ENCODE data around the gene COL4A1. TPM values are rescaled to one million over a fixed set of nuclear protein-coding genes. Genes with fewer than 3 reads are reported as not detected.

COL4A1 gene
- total and polyA plus RNA-seq, 4 donors: 162 to 377 (median 214) TPM

- Histone ChIP-seq H3K4me1 (ENCODE audit: control insufficient read depth, insufficient read depth, low read length) (peaks cover 18% of the 10 kb centered on the region), H3K36me3 (ENCODE audit: control insufficient read depth, insufficient read depth, low read length) (no peaks in the 10 kb centered on the region), H3K27me3 (ENCODE audit: control insufficient read depth, insufficient read depth, low read length) (peaks cover 2% of the 10 kb centered on the region), H3K9me3 (ENCODE audit: control insufficient read depth, insufficient read depth, low read length) (no peaks in the 10 kb centered on the region), H3K4me3 (ENCODE audit: low read depth, low read length) (no peak overlapping the region), H3K27ac (ENCODE audit: low read depth, low read length) (no peak overlapping the region)
- 100% methylated on average over 2 of the region's 12 CpGs for WGBS (ENCODE audit: insufficient coverage)
- no peak for DNase-seq (ENCODE audit: low read depth in 4 of 6, low spot score in 6 of 6)
Measured at GRCh38 chr13:110297766-110298504, 9.0 kb downstream of the COL4A1 start.

GRCh38 chr13:110297011-110297410, 9.9 kb downstream of the COL4A1 start:
- no peak overlapping the region for H3K27ac ChIP-seq (ENCODE audit: low read depth, low read length)
- WGBS (ENCODE audit: insufficient coverage): 69% methylated on average over 2 of the region's 6 CpGs

DNA sequence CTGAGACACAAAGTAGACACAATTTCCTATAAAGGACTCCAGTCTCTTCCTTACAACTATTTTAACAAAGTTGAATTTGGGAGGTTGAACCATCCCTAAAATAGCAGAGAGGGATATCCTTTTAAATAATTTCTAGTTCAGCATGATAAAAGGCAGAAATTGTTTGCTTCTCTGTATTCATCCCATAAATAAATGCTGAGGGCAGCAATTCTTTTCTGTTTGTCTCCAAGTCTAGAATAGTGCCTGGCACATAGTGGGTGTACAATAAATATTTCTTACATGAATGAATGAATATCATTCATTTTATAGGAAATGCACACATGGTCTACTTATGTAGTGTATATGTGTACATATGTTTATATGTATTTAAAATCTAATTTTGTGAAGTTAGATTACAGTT, 12.3 kb downstream of the COL4A1 start:
- H3K36me3 ChIP-seq (ENCODE audit: control insufficient read depth, insufficient read depth, low read length): no peaks in the 10 kb centered on the region
- no peak for DNase-seq (ENCODE audit: low read depth in 4 of 6, low spot score in 6 of 6)
- peaks cover 2% of the 10 kb centered on the region for H3K27me3 ChIP-seq (ENCODE audit: control insufficient read depth, insufficient read depth, low read length)
- H3K9me3 ChIP-seq (ENCODE audit: control insufficient read depth, insufficient read depth, low read length): no peaks in the 10 kb centered on the region
- no peak overlapping the region for H3K4me3 ChIP-seq (ENCODE audit: low read depth, low read length)
- peaks cover 12% of the 10 kb centered on the region for H3K4me1 ChIP-seq (ENCODE audit: control insufficient read depth, insufficient read depth, low read length)
- H3K27ac ChIP-seq (ENCODE audit: low read depth, low read length): no peak overlapping the region

More at GRCh38 chr13:110297011-110297410, 9.9 kb downstream of the COL4A1 start:
- DNase-seq (ENCODE audit: low read depth in 4 of 6, low spot score in 6 of 6): no peak
- no peaks in the 10 kb centered on the region for H3K36me3 ChIP-seq (ENCODE audit: control insufficient read depth, insufficient read depth, low read length)
- H3K4me3 ChIP-seq (ENCODE audit: low read depth, low read length): no peak overlapping the region
- H3K9me3 ChIP-seq (ENCODE audit: control insufficient read depth, insufficient read depth, low read length): no peaks in the 10 kb centered on the region
- H3K4me1 ChIP-seq (ENCODE audit: control insufficient read depth, insufficient read depth, low read length): peaks cover 17% of the 10 kb centered on the region
- peaks cover 2% of the 10 kb centered on the region for H3K27me3 ChIP-seq (ENCODE audit: control insufficient read depth, insufficient read depth, low read length)

GRCh38 chr13:110294146-110294545, 12.8 kb downstream of the COL4A1 start:
- Histone ChIP-seq H3K36me3 (ENCODE audit: control insufficient read depth, insufficient read depth, low read length) (no peaks in the 10 kb centered on the region), H3K9me3 (ENCODE audit: control insufficient read depth, insufficient read depth, low read length) (no peaks in the 10 kb centered on the region), H3K27ac (ENCODE audit: low read depth, low read length) (no peak overlapping the region), H3K4me1 (ENCODE audit: control insufficient read depth, insufficient read depth, low read length) (peaks cover 12% of the 10 kb centered on the region), H3K27me3 (ENCODE audit: control insufficient read depth, insufficient read depth, low read length) (peaks cover 2% of the 10 kb centered on the region), H3K4me3 (ENCODE audit: low read depth, low read length) (no peak overlapping the region)
- 94% methylated on average over 3 of the region's 3 CpGs for WGBS (ENCODE audit: insufficient coverage)
- DNase-seq (ENCODE audit: low read depth in 4 of 6, low spot score in 6 of 6): no peak

DNA sequence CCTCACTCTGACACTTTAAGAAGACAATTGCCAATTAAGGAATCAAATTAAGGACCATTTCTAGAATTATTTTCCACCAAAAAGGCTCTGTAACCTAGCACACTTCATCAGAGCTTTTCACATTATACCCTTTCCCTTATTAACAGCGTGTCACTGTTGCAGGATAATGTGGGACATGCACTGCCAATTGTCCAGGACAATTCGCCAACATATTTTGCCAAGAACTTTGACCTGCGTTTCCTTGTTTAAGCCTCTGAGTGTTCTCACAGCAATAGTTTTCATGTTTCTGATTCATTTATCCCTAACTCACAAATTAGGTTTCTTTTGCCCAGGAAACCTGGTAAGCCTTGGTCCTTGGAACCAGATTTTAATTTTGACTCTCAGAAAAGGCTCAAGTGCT, 13.3 kb downstream of the COL4A1 start:
- no peak overlapping the region for H3K27ac ChIP-seq (ENCODE audit: low read depth, low read length)
- no peak for DNase-seq (ENCODE audit: low read depth in 4 of 6, low spot score in 6 of 6)
- 100% methylated on average over 3 of the region's 3 CpGs for WGBS (ENCODE audit: insufficient coverage)
- H3K36me3 ChIP-seq (ENCODE audit: control insufficient read depth, insufficient read depth, low read length): no peaks in the 10 kb centered on the region
- H3K4me3 ChIP-seq (ENCODE audit: low read depth, low read length): no peak overlapping the region
- H3K27me3 ChIP-seq (ENCODE audit: control insufficient read depth, insufficient read depth, low read length): peaks cover 2% of the 10 kb centered on the region
- peaks cover 7% of the 10 kb centered on the region for H3K4me1 ChIP-seq (ENCODE audit: control insufficient read depth, insufficient read depth, low read length)
- H3K9me3 ChIP-seq (ENCODE audit: control insufficient read depth, insufficient read depth, low read length): no peaks in the 10 kb centered on the region

- Histone ChIP-seq H3K4me3 (ENCODE audit: low read depth, low read length) (no peak overlapping the region), H3K9me3 (ENCODE audit: control insufficient read depth, insufficient read depth, low read length) (no peaks in the 10 kb centered on the region), H3K36me3 (ENCODE audit: control insufficient read depth, insufficient read depth, low read length) (no peaks in the 10 kb centered on the region), H3K27me3 (ENCODE audit: control insufficient read depth, insufficient read depth, low read length) (peaks cover 2% of the 10 kb centered on the region), H3K27ac (ENCODE audit: low read depth, low read length) (no peak overlapping the region), H3K4me1 (ENCODE audit: control insufficient read depth, insufficient read depth, low read length) (peaks cover 4% of the 10 kb centered on the region)
- WGBS (ENCODE audit: insufficient coverage): 88% methylated on average over 3 of the region's 7 CpGs
- no peak for DNase-seq (ENCODE audit: low read depth in 4 of 6, low spot score in 6 of 6)
Measured at GRCh38 chr13:110293037-110293436, 13.9 kb downstream of the COL4A1 start.

- DNase-seq (ENCODE audit: low read depth in 4 of 6, low spot score in 6 of 6): no peak
- H3K4me1 ChIP-seq (ENCODE audit: control insufficient read depth, insufficient read depth, low read length): peaks cover 4% of the 10 kb centered on the region
- no peak overlapping the region for H3K27ac ChIP-seq (ENCODE audit: low read depth, low read length)
- H3K27me3 ChIP-seq (ENCODE audit: control insufficient read depth, insufficient read depth, low read length): peaks cover 2% of the 10 kb centered on the region
- no peak overlapping the region for H3K4me3 ChIP-seq (ENCODE audit: low read depth, low read length)
- no peaks in the 10 kb centered on the region for H3K36me3 ChIP-seq (ENCODE audit: control insufficient read depth, insufficient read depth, low read length)
- WGBS (ENCODE audit: insufficient coverage): 81% methylated on average over 9 of the region's 9 CpGs
- H3K9me3 ChIP-seq (ENCODE audit: control insufficient read depth, insufficient read depth, low read length): no peaks in the 10 kb centered on the region
Measured at GRCh38 chr13:110291286-110291685, 15.7 kb downstream of the COL4A1 start.

DNA sequence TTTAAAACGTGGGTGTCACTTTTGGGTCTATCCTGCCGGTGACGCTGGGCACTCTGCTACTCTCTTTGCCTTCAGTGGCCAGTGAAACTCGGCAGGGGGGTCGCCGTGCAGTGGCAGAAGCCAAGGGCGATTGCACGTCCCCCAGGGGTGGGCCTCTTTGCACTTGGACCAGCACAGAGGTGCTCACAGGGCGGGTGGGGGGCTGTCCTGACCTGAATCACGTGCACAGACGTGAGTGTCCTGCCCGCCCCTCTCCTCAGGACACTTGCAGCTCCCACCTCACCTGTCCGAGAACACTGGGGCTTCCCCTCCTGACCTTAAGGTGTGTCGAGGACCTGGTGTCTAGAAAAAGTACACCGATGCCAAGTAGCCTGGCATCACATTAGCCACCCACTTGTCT, 16.1 kb downstream of the COL4A1 start:
- no peaks in the 10 kb centered on the region for H3K9me3 ChIP-seq (ENCODE audit: control insufficient read depth, insufficient read depth, low read length)
- H3K4me3 ChIP-seq (ENCODE audit: low read depth, low read length): no peak overlapping the region
- H3K36me3 ChIP-seq (ENCODE audit: control insufficient read depth, insufficient read depth, low read length): no peaks in the 10 kb centered on the region
- H3K27ac ChIP-seq (ENCODE audit: low read depth, low read length): no peak overlapping the region
- peaks cover 1% of the 10 kb centered on the region for H3K27me3 ChIP-seq (ENCODE audit: control insufficient read depth, insufficient read depth, low read length)
- no peak for DNase-seq (ENCODE audit: low read depth in 4 of 6, low spot score in 6 of 6)
- WGBS (ENCODE audit: insufficient coverage): 83% methylated on average over 15 of the region's 15 CpGs
- peaks cover 4% of the 10 kb centered on the region for H3K4me1 ChIP-seq (ENCODE audit: control insufficient read depth, insufficient read depth, low read length)

GRCh38 chr13:110290153-110290552, 16.8 kb downstream of the COL4A1 start:
- Histone ChIP-seq H3K27ac (ENCODE audit: low read depth, low read length) (no peak overlapping the region), H3K9me3 (ENCODE audit: control insufficient read depth, insufficient read depth, low read length) (no peaks in the 10 kb centered on the region), H3K27me3 (ENCODE audit: control insufficient read depth, insufficient read depth, low read length) (no peaks in the 10 kb centered on the region), H3K36me3 (ENCODE audit: control insufficient read depth, insufficient read depth, low read length) (no peaks in the 10 kb centered on the region), H3K4me1 (ENCODE audit: control insufficient read depth, insufficient read depth, low read length) (peaks cover 4% of the 10 kb centered on the region), H3K4me3 (ENCODE audit: low read depth, low read length) (no peak overlapping the region)
- WGBS (ENCODE audit: insufficient coverage): 86% methylated on average over 10 of the region's 10 CpGs
- peak in 1 of 6 donors; percentile 31 for DNase-seq (ENCODE audit: low read depth in 4 of 6, low spot score in 6 of 6)

GRCh38 chr13:110289661-110290060, 17.3 kb downstream of the COL4A1 start:
- peaks cover 4% of the 10 kb centered on the region for H3K4me1 ChIP-seq (ENCODE audit: control insufficient read depth, insufficient read depth, low read length)
- no peaks in the 10 kb centered on the region for H3K36me3 ChIP-seq (ENCODE audit: control insufficient read depth, insufficient read depth, low read length)
- WGBS (ENCODE audit: insufficient coverage): 90% methylated on average over 11 of the region's 11 CpGs
- no peak for DNase-seq (ENCODE audit: low read depth in 4 of 6, low spot score in 6 of 6)
- no peak overlapping the region for H3K4me3 ChIP-seq (ENCODE audit: low read depth, low read length)
- no peaks in the 10 kb centered on the region for H3K9me3 ChIP-seq (ENCODE audit: control insufficient read depth, insufficient read depth, low read length)
- no peaks in the 10 kb centered on the region for H3K27me3 ChIP-seq (ENCODE audit: control insufficient read depth, insufficient read depth, low read length)
- no peak overlapping the region for H3K27ac ChIP-seq (ENCODE audit: low read depth, low read length)
